CD4-positive, alpha-beta T cell treated with Interleukin-15 for 1 hour (primary cell): ENCODE results near the gene GRM7.

Experiments
- DNase-seq: peaks from one replicate; pipeline ENCODE4 v3.0.0-alpha.2; 2020

The GRM7 gene

DNA sequence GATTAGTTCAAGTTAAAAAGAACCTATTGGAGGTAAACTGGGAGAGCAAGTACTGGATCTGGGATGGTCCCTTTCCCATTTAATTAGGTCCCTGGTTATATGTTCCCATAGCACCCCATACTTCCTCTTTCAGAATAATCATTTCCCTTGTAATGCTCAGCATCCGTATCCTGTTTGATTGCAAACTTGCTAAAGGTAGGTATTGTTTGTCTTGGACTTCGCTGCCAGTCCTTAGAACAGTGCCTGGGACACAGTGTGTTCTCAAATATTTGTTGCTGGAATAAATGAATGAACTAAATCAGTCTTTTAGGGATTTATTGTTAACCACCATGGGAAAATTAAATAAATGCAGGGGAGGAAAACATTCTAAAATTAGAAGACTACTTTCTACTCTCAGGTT, 299.8 kb downstream of the GRM7 start:
- no peak for DNase-seq

DNA sequence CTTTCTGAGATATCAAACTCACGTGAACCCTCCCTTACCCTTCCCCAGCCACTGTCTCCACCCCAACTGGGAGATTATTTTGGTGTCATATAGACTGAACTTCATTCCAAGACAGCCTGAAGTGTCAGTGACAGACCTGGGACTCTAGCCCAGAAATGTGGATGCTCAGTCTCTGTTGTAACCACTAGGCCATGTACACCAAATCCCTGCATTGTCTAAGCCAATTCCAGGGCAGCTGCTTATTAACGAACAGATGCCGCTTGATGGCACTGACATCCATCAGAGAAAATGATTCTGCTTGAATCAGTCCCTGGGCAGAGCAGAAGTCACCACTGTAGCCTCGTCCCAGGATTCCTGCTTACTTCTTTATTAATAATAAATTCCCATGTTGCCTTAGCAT, 305.5 kb downstream of the GRM7 start:
- no peak for DNase-seq

DNA sequence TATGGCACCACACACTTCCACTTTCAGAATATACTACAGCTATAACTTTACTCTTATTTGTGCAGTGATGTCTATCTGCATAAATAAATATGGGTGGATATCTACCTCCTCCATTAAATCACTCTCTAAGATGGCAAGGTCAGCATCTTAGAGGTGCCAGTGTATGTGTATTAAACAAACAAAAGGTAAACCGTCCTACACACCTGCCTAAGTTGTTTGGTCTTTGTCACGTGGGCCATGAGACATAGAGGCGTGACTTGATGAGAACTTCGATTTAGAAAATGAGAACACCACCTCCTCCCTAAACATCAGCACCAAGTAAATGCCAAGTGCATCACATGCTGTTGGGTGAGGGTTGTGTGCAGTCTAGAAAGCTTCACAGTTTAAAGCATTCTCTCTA, 310.6 kb downstream of the GRM7 start:
- no peak for DNase-seq

DNA sequence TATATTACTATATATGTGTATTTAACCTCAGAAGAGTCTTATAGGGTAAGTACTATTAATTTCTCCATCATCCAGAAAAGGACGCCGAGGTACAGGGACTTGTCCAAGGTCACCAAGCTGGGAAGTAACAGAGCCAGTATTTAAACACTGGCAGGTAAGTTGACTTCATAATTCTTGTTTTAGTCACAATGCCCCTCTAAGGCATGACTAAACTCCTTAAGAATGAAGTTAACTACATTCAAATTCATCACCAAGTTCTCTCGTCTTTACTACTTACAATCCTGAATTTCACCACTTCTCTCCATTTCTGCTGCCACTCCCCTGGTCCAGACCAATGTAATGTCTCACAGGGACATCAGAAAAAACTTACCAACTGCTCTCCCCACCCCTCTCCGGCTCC, 312.1 kb downstream of the GRM7 start:
- DNase-seq, result no peak

DNA sequence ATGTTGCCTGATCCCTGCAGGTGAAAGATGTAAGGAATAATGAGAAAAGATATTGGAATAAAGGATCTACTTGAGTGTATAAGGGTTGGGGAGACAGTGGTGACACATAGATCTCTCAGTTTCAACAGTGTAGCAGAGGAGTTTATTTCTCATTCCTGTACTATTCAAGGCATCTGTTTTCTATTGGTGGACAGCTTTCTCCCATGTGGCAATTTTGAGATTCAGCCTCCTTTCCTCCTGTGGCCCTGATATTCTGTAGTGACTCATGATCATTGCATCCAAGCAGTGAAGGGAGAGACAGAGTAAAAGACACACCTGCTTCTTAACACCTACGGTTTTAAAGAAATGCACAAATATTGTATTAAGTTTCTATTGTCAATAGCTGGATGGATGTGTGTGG, 327.6 kb downstream of the GRM7 start:
- DNase-seq, result no peak

DNA sequence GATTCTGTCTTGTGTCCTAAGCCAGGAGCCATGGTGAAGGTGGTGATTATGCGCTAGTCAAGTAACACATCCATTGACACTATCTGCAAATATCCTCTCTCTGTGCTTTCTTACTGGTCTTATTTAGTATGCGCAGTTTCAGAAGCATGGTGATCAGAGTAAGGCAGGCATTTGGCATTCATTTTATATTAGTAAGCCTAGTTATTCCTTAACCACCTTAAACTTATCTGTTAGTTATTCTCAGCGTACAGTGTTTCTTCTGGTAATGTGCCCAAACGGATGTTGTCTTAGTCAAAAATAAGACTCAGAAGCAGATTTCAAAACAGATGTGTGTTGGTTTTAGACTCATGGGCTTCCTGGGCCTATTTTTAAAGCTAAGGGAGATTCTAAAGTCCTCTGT, 329.2 kb downstream of the GRM7 start:
- no peak for DNase-seq

DNA sequence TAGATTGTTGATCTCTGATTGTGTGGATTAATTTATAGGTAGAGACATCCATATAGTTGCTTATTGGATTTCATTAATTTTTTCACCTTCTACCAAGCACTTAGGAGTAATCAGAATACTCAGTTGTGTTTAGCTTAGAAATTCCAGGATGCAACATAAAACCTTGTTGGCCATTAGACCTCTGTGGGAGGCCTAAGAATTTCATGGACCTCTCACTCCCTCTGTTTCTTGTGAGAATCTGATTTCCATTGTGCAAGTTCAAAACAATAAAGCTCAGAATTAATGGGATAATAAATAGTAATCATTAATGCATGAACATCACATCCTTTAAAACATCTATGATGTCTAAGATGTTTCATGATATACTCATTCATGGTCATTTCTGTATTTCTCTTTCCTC, 332.4 kb downstream of the GRM7 start:
- DNase-seq, result no peak

DNA sequence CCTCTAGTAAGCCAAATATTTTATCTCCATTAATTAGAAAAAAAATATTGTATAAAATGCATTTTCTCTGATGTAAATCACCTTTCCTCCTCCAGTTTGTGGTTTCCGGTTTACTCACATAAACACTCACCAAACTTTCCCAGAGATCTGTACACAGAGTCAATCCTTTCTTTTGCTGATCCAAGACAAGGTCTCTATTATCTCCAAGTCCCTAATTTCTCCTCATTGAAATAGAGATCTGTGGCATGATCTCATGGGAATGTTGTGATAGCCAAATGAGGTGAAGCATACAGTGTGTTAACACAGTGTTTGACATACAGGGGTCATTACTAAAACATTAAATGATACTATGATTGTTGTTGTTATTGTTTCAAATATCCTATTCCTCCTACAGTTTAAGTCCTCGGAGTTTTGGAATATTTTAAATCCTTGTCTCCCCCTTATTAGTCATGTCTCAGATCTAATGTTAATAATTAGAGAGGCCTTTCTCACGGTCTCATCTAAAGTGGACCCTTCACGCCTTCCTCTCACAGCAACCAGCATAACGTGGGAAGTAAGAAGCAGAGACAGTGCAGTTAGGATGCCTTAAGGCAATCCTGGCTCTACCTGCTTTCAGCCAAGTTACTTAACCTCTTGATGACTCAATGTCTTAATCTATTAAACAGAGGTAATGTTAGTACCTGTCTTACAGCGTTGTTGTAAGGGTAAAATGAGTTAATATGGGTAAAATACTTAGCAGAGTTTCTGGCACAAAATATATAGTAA, 333.3 kb downstream of the GRM7 start:
- no peak for DNase-seq

DNA sequence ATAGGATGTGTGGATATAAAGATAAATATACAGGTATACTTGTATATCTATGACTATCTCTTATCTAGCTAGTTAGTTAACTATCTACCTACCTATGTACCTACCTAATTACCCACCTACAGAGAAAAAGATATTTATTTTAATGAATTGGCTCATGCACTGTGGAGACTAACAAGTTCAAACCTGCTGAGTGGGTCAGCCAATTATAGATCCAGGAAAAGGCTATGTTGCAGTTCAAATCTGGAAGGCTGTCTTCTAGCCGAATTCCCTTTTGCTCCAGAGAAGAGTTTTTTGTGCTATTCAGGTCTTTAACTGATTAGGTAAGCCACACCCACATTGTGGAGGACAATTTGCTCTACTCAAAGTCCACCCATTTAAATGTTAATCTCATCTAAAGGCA, 335.0 kb downstream of the GRM7 start:
- DNase-seq, result no peak

DNA sequence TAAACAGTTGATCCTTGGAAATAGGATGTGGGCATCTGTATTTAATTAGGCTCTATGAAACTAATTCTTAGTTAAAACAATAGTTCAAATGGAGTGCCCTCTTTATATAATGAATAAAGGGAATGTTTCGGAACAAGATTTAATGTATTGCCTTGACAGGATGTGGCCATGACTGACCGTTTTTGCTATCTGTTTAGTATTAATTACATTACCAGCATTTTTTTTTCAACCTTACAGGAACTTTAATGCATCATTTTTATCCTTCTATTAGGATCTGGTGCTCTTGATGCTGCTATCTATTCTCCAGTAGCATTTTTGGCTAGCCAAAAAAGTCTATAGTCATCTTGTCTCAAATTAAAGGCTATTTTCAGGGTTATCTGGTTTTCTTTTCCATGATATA, 340.9 kb downstream of the GRM7 start:
- DNase-seq, result no peak

DNA sequence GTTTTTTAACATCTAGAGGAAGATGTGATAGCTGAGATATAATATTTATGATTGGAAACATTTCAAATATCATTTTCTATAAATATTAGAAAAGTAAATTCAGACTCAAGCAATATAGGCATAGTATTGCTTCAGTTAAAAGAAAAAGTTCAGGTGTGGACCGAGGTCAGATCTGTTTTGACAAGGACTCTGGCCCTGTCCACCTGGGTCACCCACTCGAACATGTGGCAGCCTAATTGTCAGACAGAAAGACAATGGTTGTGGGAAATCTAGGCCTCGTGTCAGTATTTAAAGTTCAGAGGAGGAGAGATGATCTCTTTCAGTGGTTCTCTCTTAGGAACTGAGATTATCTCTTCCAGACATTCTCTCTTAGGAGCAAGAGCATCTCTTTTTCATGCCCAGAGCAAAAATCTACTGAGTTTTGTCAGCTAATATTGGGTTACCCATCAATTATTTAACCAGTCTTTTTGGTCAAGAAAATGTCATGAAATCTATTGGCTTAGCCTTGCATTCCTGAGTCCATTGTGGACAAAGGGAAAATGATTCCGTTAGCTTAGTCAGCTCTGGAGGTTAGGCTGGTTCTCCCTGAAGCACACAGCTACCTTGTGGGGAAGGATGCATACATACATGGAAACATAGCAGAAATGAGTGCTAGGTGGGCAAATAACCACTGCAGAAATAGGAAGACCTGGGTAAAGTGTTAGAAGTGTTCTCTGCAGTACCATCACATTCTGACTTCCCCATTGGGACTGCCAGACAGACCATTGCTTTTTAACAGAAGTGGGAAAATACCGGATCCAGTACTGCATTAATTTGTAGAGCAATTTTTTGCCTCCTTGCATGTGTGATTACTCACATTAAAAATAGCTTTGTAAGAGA, 343.3 kb downstream of the GRM7 start:
- no peak for DNase-seq

DNA sequence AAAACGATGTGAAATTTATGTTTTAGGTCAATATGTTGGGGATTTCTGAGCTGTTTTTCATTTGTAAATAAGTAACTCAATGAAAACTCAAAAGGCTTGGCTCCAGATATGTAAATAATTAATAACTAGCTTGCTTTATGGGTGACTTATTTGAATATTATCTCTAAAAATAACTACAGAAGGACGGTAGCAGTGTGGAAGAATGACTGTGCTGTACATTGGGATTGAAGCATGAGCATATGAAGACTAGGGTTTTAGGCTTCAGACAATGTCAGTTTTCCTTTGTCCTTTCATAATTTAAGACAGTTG, 343.9 kb downstream of the GRM7 start:
- DNase-seq, result no peak

DNA sequence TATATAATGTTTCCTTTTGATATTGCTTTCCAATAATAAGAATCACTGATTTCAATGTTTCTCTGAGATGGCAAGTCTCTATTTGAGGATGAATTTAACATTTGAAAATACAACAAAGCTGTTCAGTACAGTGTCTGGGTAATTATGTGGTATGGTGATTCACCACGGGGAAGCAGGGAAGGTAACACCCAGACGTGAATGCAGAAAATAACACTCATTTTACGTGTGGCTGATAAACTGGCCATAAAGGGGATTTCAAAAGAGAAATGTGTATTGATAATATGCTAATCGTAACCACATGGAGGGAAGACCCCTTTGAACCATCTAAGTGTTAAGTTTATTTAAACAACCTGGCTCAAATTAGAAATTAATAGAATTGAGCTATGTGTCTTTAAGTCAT, 344.6 kb downstream of the GRM7 start:
- DNase-seq, result no peak

DNA sequence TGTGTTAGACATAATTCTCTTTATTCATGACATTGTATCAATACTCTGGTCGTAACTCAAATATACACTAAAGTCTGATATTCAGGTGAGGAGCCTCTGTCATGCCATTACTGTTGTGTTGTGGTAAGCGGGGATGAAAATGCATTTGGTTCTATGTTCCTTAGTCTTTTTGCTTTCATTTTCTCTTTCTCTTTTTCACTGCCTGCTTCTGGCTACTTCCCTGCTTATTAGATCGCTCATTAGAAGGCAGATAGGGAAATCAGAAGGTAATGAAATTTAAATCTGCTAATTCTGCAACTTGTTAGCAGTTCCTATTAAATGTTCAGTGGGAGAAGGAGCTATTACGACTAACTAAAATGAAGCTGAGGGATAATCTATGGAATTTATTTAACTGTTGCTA, 345.0 kb downstream of the GRM7 start:
- DNase-seq, result no peak

DNA sequence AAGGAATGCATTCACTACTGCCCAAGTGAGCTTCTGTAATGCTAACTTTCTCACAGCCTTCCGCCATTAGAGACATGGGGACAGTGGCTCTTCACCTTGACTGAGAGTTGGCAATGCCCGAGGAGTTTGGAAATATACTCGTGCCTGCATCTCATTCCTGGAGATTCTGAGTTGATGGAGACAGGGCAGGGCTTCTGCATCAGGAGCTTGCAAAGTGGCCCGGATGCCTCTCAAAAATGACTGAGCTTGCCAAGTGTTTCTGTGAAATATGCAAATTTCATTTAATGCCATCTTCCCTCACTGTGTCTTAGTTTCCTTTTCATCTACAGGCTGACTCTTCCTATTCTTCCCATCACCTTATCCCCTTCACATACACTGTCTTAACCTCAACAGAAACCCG, 346.2 kb downstream of the GRM7 start:
- no peak for DNase-seq

DNA sequence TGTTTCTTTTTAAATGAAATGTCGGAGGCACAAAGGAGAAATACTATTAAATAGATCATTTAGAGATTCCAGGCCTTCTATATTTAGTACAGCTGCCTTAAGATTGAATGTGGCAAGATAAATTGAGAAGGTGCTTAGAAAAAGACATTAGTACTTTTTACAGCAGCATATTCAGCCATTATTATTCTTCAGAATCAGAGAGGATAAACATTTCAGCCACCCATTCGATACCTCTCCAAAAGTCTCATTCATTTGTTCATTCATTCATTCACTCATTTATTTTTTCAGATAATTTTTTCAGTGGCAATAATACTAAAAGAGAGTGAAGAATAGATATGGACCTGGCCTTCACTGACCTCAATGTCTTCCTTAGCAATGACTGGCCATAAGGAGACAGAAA, 347.0 kb downstream of the GRM7 start:
- no peak for DNase-seq

DNA sequence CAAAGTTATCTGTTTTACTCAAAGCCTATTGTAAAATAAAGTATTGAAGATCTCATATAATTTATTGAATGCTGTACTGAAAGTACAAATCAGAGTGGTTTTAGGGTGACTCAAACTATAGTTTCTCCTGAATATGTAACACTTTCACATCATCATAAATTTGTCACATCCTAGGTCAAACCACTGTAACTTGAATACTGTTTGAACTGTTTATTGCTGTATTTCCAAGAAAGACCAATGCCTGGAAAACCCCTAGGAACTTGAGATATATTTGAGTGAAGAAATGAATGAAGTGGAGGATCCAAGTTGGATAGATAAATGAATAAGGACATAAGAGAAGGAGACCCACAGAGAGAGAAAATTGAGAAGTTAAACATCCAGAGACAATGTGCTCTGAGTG, 348.2 kb downstream of the GRM7 start:
- no peak for DNase-seq

DNA sequence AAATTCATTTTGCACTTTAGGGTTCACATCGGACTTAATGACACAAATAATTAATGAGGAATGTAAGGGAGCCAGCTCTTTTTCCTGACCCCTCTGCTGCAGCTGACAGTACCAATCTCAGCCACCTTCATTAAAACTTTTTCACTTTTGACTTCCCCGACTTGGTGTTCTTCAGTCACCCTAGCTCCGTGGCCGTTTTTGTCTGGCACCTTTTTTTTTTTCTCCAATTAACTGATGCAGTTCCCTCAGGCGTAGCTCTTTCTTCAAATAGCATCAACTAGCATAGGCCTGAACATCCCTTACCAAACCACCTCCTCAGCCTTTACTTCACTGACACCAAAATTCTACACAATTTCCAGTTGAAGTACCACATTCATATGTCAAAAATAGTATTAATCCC, 350.8 kb downstream of the GRM7 start:
- DNase-seq, result no peak

DNA sequence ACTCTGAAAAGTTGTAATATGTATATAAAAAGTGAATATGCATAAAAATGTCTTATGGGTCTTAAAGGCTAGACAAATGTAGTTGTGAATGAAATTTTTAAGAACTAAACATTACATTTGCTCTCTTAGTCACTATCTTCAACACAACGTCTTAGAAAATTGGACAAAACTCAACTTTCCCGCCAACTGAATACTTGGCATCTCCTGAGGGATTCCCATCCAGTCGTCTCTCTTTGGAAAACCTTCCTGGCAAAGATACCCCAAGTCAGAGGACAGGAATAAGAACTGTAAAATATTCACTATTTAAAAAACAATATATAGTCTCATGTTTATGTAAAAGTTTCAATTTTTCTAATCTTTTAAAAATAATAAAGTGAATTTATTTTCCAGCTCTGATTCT, 354.8 kb downstream of the GRM7 start:
- no peak for DNase-seq

DNA sequence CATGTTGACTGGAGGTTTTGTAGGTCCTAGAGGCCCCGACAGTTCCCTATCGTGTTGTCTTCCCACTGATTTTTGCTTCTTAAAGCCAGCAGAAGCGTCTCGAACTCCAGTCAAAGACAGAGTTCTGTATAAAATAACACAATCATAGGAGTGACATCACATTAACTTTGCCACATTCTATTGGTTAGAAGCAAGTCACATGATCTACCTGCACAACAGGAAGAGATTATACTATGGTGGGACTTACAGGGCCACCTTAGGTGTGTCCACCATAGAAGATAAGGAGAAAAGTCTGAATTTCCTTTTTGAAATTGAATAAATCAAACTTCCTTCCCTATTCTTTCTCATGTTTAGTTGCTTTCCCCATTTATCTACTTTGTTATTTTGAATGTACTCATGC, 365.5 kb downstream of the GRM7 start:
- no peak for DNase-seq

DNA sequence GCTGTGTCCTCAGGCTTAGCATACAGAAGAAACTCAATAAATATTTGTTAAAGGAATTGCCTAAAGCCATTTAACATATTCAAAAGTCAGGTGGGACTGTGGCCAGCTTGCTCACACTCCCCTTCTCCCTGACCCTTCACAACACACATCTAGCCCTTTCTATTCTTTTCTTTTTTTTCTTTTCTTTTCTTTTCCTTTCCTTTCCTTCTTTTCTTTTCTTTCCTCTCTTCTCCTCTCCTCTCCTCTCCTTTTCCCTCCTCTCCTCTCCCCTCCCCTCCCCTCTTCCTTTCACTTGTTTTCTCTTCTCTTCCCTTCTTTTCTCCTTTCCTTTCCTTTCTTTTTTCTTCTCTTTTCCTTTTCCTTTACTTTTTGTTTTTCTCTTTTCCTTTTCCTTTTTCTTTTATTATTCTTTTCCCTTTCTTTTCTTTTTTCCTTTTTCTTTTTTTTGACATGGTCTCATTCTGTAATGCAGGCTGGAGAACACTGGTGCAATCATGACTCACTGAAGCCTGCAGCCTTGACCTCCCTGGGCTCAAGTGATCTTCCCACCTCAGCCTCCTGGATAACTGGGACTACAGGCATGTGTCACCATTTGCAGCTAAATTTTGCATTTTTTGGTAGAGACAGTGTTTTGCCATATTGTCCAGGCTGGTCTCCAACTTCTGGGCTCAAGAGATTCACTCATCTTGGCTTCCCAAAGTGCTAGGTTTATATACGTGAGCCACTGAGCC, 377.8 kb downstream of the GRM7 start:
- no peak for DNase-seq

DNA sequence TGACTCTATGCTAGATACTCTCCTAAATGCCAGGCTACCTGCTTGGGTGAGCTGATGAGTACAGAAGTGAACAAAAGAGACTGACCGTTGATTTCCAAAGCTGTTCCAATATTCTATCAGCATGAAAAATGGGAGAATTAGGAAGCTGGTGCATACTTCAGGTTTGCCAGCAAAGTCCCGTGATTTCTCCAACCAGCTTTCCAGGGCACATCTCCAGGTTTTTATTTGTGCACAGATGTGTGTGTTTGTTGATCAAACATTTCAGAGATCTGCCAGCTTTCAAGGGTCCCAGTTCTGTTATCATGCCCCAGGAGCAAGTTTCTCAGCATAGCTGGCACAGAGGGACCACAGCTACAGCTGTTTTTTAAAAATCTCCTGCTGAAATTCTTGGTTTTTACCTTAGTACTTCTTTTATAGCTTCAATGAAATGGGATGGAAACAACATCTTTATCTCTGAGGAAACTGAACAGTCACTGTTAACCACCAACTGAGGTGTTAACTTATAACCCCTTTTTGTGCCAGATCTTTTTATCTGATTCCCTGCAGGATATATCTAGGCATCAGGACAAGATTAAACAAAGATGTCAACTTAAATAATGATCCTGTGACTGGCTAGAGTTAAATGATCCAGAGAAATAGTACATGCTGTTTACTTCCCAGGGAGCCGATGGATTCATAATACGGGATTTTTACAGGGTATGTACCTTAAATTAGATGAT, 380.8 kb downstream of the GRM7 start:
- DNase-seq, result no peak

DNA sequence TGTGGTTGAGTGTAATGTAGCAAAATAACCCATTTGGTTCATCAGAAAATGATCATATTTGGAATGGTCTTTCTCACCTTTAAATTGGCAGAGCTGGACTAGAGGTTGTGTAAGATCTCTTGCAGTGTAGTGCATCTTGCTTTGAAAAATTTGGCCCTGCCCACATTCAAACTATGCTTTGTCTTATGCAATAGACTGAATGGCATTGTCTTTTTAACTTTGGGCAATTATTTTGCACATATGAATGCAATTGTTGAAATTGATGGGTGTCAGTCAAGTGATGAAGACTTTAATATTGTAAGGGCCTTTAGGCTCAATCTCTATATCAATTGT, 381.4 kb downstream of the GRM7 start:
- no peak for DNase-seq
